PFSK-1 (cell line): Measurements from ENCODE around the gene LAMP1.

Source experiments
- POLR2AphosphoS5 ChIP-seq: IDR thresholded peaks from 2 replicates; pipeline ENCODE4 v1.6.1; 2012; ENCODE audit warnings: low read depth, mild to moderate bottlenecking, control low read depth, low read length, moderate library complexity
- REST ChIP-seq, 2 experiments: IDR thresholded peaks; 2 replicates each; pipeline versions ENCODE4 v1.6.1 to v1.8.0; 2011 to 2012; ENCODE audit warnings: low read depth in 2 of 2, low read length in 2 of 2, control low read depth in 1 of 2, inconsistent platforms in 1 of 2, mild to moderate bottlenecking in 1 of 2, moderate library complexity in 1 of 2; ENCODE audit not compliant: insufficient read depth in 1 of 2
- TAF1 ChIP-seq: IDR thresholded peaks from 2 replicates; pipeline ENCODE4 v1.6.1; 2012; ENCODE audit warnings: low read length, control low read depth, borderline replicate concordance; ENCODE audit not compliant: insufficient read depth

GRCh38 chr13:113318956-113319355 lies 21.9 kb downstream of the LAMP1 start:
- TF ChIP-seq TAF1 (no peak), REST (IDR thresholded peaks at IDR 0.05; ENCODE audit: insufficient read depth in 1 of 2, low read depth in 2 of 2, low read length in 2 of 2) (no peak), POLR2AphosphoS5 (no peak)
